ENCODE data around the gene USP17L29.
"Not testable (repeated sequence)": the region's sequence is repeated elsewhere in the genome, so short reads cannot be mapped to it uniquely, and the experiment has no call there.

- TF ChIP-seq CTCF, POLR2A (IDR thresholded peaks at IDR 0.05): not testable (repeated sequence)
Observed at GRCh38 chr4:9350866-9351265, 2.6 kb upstream of the USP17L29 start.
